ENCODE measurements around the gene AKR1B15. TPM values are rescaled to one million over a fixed set of nuclear protein-coding genes. Genes with fewer than 3 reads are reported as not detected.
A peak's percentile ranks its signal among the peaks of the same experiment; 100 is the strongest.

AKR1B15 gene
- total and polyA plus RNA-seq, 12 donors, result not detected

DNA sequence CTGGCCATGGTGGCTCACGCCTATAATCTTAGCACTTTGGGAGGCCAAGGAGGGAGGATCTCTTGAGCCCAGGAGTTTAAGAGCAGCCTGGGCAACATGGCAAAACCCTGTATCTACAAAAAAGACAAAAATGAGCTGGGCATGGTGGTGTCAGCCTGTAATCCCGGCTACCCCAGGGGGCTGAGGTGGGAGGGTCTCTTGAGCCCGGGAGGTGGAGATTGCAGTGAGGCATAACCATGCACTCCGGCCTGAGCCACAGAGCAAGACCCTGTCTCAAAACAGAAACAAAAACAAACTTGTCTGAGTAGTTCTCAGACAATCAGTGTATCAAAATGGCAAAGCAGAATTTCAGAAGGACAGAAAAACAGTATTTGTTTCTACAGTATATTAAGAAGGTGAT lies 52.5 kb downstream of the AKR1B15 start:
- Histone ChIP-seq H3K36me3 (no peaks in the 10 kb centered on the region), H3K27me3 (no peaks in the 10 kb centered on the region), H3K4me3 (no peak overlapping the region), H3K4me1 (peaks cover 0 to 7% (median 0%) of the 10 kb centered on the region in 9 donors), H3K9me3 (peaks cover 0 to 5% (median 0%) of the 10 kb centered on the region in 11 donors), H3K27ac (no peak overlapping the region)
- TF ChIP-seq, protein P1, sequence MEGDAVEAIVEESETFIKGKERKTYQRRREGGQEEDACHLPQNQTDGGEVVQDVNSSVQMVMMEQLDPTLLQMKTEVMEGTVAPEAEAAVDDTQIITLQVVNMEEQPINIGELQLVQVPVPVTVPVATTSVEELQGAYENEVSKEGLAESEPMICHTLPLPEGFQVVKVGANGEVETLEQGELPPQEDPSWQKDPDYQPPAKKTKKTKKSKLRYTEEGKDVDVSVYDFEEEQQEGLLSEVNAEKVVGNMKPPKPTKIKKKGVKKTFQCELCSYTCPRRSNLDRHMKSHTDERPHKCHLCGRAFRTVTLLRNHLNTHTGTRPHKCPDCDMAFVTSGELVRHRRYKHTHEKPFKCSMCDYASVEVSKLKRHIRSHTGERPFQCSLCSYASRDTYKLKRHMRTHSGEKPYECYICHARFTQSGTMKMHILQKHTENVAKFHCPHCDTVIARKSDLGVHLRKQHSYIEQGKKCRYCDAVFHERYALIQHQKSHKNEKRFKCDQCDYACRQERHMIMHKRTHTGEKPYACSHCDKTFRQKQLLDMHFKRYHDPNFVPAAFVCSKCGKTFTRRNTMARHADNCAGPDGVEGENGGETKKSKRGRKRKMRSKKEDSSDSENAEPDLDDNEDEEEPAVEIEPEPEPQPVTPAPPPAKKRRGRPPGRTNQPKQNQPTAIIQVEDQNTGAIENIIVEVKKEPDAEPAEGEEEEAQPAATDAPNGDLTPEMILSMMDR (IDR thresholded peaks at IDR 0.05), result no peak
- 64 to 82% methylated on average over 4 of the region's 4 CpGs for WGBS, 2 donors
- no peak for ATAC-seq
- no peak for DNase-seq
- intact Hi-C loops (cut with DNase I), result loop anchor here in 2 of 10 donors (5.0 to 10.0 kb wide), 2 partner anchors 57 to 169 kb away; partner anchors contain the start of gene AKR1B15 (in 1 of the 2)

DNA sequence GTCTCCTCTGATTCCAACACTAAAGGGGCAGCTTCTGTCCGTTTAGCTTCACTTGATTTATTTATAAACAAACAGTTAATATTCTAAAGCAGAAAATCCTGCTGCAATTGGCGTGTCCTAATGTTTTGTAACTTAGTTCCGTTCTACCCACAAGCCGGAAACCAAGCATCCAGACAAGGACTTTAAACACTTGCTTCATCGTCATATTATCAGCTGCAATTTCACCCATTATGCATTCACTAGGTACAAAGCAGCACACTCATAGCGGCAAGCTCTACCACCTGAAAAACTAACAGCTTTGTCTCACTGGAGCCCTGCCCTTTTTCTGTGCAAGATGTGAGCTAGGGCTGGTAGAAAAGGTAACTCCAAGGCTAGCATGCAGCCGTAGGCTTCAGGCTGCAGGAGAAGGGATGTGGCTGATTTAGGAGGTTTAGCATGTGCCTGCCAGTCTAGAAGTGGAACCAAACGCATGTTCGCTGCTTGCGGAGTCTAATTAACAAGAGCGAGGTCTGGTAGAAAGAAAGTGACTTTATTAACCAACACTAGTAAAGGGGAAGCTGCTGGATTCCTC lies 54.1 kb downstream of the AKR1B15 start:
- Histone ChIP-seq H3K4me1 (peaks cover 0 to 17% (median 0%) of the 10 kb centered on the region in 9 donors), H3K36me3 (no peaks in the 10 kb centered on the region), H3K27me3 (peaks cover 0 to 5% (median 0%) of the 10 kb centered on the region in 7 donors), H3K4me3 (no peak overlapping the region), H3K27ac (no peak overlapping the region), H3K9me3 (peaks cover 0 to 5% (median 0%) of the 10 kb centered on the region in 11 donors)
- intact Hi-C loops (cut with DNase I), result loop anchor here in 2 of 10 donors (5.0 to 10.0 kb wide), 2 partner anchors 58 to 171 kb away; partner anchors contain the start of gene AKR1B15 (in 1 of the 2)
- WGBS, 2 donors, result 70 to 78% methylated on average over 11 of the region's 11 CpGs
- TF ChIP-seq, protein P1 (IDR thresholded peaks at IDR 0.05), result no peak
- ATAC-seq (peak in 1 of 8 donors; percentile 44), DNase-seq (no peak)

DNA sequence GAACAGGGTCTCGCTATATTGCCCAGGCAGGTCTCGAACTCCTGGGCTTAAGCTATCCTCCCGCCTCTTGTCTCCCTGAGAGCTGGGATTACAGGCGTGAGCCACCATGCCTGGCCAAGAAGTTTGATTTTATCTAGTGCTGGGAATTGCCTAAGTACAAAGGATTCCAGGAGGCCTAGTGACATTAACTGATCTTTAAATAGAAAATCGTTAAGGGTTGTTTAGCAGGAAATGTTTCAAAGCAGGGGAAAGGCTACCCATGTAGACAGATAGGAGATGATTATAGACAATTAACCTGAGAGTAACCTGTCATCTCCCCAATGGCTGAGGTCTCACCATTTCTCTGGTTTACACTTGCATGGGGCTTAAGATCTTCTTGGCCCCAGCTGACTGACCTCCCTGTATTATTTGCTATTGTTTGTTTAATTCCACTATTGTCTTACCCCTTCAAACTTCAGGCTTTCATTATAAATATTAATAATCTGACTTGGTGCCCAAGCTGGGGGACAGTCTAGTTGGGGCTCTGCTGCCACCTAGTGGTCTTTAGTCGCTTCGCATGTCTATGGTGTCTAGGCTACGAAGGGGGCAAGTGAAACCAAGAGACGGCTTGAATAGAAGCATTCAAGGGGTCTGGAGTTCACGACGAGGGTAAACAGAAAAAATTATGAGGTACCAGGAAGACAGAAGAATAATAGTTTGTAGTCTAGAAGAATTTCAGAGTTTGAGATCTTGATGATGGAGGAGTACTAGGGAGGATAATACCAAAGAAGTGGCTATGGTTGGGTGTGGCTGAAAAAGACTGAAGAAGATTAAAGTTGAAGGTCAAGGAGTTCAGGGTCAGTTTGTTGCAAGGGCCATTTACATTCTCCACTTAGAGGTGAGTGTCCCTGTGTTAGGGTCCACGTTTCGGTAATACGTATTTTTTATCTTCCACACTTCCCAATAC lies 57.3 kb downstream of the AKR1B15 start:
- TF ChIP-seq, protein P1 (IDR thresholded peaks at IDR 0.05), result peak; percentile 91 to 96 (median 94)
- Histone ChIP-seq H3K36me3 (no peaks in the 10 kb centered on the region), H3K9me3 (no peaks in the 10 kb centered on the region), H3K27me3 (peaks cover 0 to 5% (median 0%) of the 10 kb centered on the region in 7 donors), H3K4me3 (no peak overlapping the region), H3K4me1 (peaks cover 0 to 17% (median 0%) of the 10 kb centered on the region in 9 donors), H3K27ac (peak overlapping the region in 3 of 10 donors; percentile 31 to 42 (median 36))
- DNase-seq, result peak; percentile 42 to 65
- WGBS, 2 donors, result 27 to 30% methylated on average over 14 of the region's 14 CpGs
- intact Hi-C loops (cut with DNase I), result loop anchor here in 9 of 10 donors (1.0 to 10.0 kb wide), 12 partner anchors 59 to 174 kb away; partner anchors contain the start of gene AKR1B15 (in 4 of the 9)
- ATAC-seq, result peak; percentile 88 to 95 (median 92)

DNA sequence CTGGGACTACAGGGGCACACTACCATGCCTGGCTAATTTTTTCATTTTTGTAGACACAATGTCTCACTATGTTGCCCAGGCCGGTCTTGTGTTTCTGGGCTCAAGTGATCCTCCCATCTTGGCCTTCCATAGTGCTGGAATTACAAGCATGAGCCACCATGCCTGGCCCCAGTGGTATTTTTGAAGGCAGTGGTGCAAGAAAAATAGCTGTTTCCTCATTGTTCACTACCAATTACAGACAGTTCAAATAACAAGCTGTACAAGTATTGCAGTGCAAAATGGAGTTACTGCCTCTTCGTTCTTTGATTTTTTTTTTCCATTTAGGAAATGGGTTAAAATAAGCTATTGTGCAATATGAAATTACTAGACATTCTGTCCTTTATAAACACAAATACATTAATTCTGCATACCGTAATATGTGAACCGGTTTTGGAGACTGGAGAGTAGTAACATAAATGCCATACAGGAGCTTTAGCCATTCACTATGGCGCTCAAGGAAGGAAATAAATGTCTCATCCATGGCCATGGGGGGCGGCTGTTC lies 62.8 kb downstream of the AKR1B15 start:
- H3K36me3 ChIP-seq, result no peaks in the 10 kb centered on the region
- TF ChIP-seq, protein P1 (IDR thresholded peaks at IDR 0.05), result no peak
- intact Hi-C loops (cut with DNase I), result no loop called here
- no peak overlapping the region for H3K27ac ChIP-seq
- 90 to 93% methylated on average over 6 of the region's 6 CpGs for WGBS, 2 donors
- ATAC-seq (no peak), DNase-seq (no peak)
- peaks cover 0 to 19% (median 2%) of the 10 kb centered on the region in 9 donors for H3K4me1 ChIP-seq
- H3K27me3 ChIP-seq, result peaks cover 0 to 5% (median 0%) of the 10 kb centered on the region in 7 donors
- no peaks in the 10 kb centered on the region for H3K9me3 ChIP-seq
- no peak overlapping the region for H3K4me3 ChIP-seq
